Panc1 (cell line): ENCODE measurements around the gene CCDC148. TPM values are rescaled to one million over a fixed set of nuclear protein-coding genes. Genes with fewer than 3 reads are reported as not detected.

Source experiments
- ATAC-seq: fragments of 200-7000 bp; cut with Tn5 transposase; 2 replicates; pipeline ENCODE4 v1.9.1; 2020; ENCODE audit warnings: mild to moderate bottlenecking, moderate library complexity
- BruUV-seq: library from RNA; stranded (reverse); fragments of 400-500 nt; replicated peaks from 2 replicates; lab custom pipeline; 2021; lab: Mats Ljungman, UMichigan
- CTCF ChIA-PET: fragments of 300-600 bp; sonication (Branson Sonifier 250); formaldehyde crosslinking; loops from one replicate; lab custom pipeline; 2022; ENCODE audit warnings: antibody characterized with exemption; lab: Charles Lee
- POLR2A ChIA-PET: fragments of 300-600 bp; sonication (Branson Sonifier 250); formaldehyde crosslinking; loops from one replicate; lab custom pipeline; 2022; ENCODE audit warnings: antibody characterized with exemption; lab: Charles Lee
- DNase-seq: peaks from one replicate; pipeline ENCODE4 v3.0.0-alpha.2; 2010; ENCODE audit warnings: low read depth, low spot score
- H3K27ac ChIP-seq: 2 replicates; pipeline ENCODE4 v1.5.1; 2011; ENCODE audit warnings: mild to moderate bottlenecking, low read length, inconsistent platforms
- H3K27me3 ChIP-seq: fragments of 200-500 bp; sonication (Bioruptor generic); 2 replicates; pipeline ENCODE4 v1.6.0; 2014; ENCODE audit warnings: low read length, inconsistent platforms; ENCODE audit not compliant: control insufficient read depth, insufficient read depth
- H3K36me3 ChIP-seq: fragments of 200-500 bp; sonication (Bioruptor generic); 2 replicates; pipeline ENCODE4 v1.5.1; 2014; ENCODE audit warnings: inconsistent platforms, mild to moderate bottlenecking, low read length, moderate library complexity; ENCODE audit not compliant: control insufficient read depth, insufficient read depth
- H3K4me1 ChIP-seq: 2 replicates; pipeline ENCODE4 v1.5.1; 2011; ENCODE audit warnings: inconsistent platforms, mild to moderate bottlenecking, low read length, moderate library complexity; ENCODE audit not compliant: control insufficient read depth, insufficient read depth
- H3K4me3 ChIP-seq, 2 experiments: 2 replicates each; pipeline ENCODE4 v1.5.1; 2011 to 2012; ENCODE audit warnings: low read depth in 2 of 2, low read length in 2 of 2, mild to moderate bottlenecking in 2 of 2, inconsistent platforms in 1 of 2, moderate library complexity in 1 of 2
- H3K9me3 ChIP-seq: fragments of 200-500 bp; sonication (Bioruptor generic); 2 replicates; pipeline ENCODE4 v1.5.1; 2014; ENCODE audit warnings: low read depth, mild to moderate bottlenecking, inconsistent platforms, low read length, moderate library complexity; ENCODE audit not compliant: control insufficient read depth, insufficient read depth
- POLR2AphosphoS5 ChIP-seq: IDR thresholded peaks from 2 replicates; pipeline ENCODE4 v1.6.1; 2012; ENCODE audit warnings: mild to moderate bottlenecking, low read depth, low read length, moderate library complexity
- SIN3A ChIP-seq: IDR thresholded peaks from 2 replicates; pipeline ENCODE4 v1.6.1; 2012; ENCODE audit warnings: low read depth, mild to moderate bottlenecking, low read length, moderate library complexity, borderline replicate concordance; ENCODE audit not compliant: insufficient read depth
- TCF7L2 ChIP-seq: IDR thresholded peaks from 2 replicates; pipeline ENCODE4 v1.6.1; 2011; ENCODE audit warnings: mild to moderate bottlenecking, low read depth, low read length, inconsistent platforms
- in situ Hi-C: cut with HindIII; loops from 2 replicates; pipeline ENCODE4 v1.10.0; 2016; ENCODE audit warnings: low sequenced_read_pairs, low pct_unique_long_range_greater_than_20kb
- intact Hi-C: fragments of 100-400 bp; cut with micrococcal nuclease; formaldehyde crosslinking; loops from one replicate; pipeline ENCODE4 v1.10.0; 2022; ENCODE audit not compliant: unreplicated experiment
- total RNA-seq: library from RNA; stranded (reverse); gene quantifications from one replicate; pipeline ENCODE4 v1.2.1, GENCODE V29; 2021; ENCODE audit not compliant: unreplicated experiment
- TF ChIP-seq, protein P1 (sequence below): fragments of 450-650 bp; IDR thresholded peaks from 2 replicates; pipeline ENCODE4 v1.5.1; 2017; ENCODE audit warnings: mild to moderate bottlenecking
- TF ChIP-seq, protein P2 (sequence below), 2 experiments: IDR thresholded peaks; 2 replicates each; pipeline ENCODE4 v1.6.1; 2011 to 2012; ENCODE audit warnings: low read depth in 2 of 2, control low read depth in 1 of 2, low read length in 1 of 2, mild to moderate bottlenecking in 1 of 2, moderate library complexity in 1 of 2; ENCODE audit not compliant: insufficient read depth in 1 of 2

The CCDC148 gene
- total RNA-seq, 1 experiment from 2014 or later = 0.92 TPM

DNA sequence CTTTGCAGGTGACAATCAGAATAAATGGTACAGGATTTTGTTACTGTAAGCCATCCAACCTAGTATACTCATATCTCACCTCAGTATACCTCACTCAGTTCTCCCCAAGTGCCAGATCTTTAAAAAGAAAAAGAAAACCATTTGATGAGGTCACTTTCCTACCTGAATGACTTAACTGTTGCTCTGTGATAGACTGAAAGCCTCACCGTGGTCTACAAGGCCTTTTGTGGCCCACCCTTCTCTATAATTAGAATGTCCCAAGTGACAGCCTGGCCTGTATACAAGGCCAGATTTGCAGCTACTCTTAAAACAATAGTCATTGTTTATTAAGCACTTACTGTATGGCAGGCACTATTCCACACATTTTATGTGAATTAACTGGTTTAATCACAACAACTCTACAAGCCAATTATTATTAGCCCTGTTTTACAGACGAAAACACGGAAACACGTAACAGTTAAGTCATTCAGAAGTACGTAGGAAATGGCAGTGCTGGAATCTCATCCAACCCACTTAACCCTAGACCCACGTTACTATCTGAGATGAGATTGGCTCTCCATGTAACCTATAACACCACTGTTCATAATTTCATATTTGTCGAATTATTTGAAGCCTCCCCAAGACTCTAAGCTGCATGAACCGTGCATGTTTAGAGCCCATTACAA is 28.5 kb upstream of the CCDC148 start:
- Histone ChIP-seq H3K27ac (no peak overlapping the region), H3K36me3 (no peaks in the 10 kb centered on the region), H3K9me3 (no peaks in the 10 kb centered on the region), H3K27me3 (no peaks in the 10 kb centered on the region), H3K4me1 (peaks cover 26% of the 10 kb centered on the region), H3K4me3 (no peak overlapping the region)
- BruUV-seq = no TSS peak
- POLR2A ChIA-PET = interaction anchor here (0.5 to 0.7 kb wide), 2 partner anchors 16 to 704 kb away, joined by 3 to 5 read pairs; no protein-coding TSS in a partner anchor
- CTCF ChIA-PET = no interaction called here
- intact Hi-C loops (no loop called here), in situ Hi-C loops (no loop called here)
- TF ChIP-seq POLR2AphosphoS5 (no peak), SIN3A (no peak), TCF7L2 (no peak)
- TF ChIP-seq, protein P1, sequence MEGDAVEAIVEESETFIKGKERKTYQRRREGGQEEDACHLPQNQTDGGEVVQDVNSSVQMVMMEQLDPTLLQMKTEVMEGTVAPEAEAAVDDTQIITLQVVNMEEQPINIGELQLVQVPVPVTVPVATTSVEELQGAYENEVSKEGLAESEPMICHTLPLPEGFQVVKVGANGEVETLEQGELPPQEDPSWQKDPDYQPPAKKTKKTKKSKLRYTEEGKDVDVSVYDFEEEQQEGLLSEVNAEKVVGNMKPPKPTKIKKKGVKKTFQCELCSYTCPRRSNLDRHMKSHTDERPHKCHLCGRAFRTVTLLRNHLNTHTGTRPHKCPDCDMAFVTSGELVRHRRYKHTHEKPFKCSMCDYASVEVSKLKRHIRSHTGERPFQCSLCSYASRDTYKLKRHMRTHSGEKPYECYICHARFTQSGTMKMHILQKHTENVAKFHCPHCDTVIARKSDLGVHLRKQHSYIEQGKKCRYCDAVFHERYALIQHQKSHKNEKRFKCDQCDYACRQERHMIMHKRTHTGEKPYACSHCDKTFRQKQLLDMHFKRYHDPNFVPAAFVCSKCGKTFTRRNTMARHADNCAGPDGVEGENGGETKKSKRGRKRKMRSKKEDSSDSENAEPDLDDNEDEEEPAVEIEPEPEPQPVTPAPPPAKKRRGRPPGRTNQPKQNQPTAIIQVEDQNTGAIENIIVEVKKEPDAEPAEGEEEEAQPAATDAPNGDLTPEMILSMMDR = no peak
- TF ChIP-seq, protein P2, sequence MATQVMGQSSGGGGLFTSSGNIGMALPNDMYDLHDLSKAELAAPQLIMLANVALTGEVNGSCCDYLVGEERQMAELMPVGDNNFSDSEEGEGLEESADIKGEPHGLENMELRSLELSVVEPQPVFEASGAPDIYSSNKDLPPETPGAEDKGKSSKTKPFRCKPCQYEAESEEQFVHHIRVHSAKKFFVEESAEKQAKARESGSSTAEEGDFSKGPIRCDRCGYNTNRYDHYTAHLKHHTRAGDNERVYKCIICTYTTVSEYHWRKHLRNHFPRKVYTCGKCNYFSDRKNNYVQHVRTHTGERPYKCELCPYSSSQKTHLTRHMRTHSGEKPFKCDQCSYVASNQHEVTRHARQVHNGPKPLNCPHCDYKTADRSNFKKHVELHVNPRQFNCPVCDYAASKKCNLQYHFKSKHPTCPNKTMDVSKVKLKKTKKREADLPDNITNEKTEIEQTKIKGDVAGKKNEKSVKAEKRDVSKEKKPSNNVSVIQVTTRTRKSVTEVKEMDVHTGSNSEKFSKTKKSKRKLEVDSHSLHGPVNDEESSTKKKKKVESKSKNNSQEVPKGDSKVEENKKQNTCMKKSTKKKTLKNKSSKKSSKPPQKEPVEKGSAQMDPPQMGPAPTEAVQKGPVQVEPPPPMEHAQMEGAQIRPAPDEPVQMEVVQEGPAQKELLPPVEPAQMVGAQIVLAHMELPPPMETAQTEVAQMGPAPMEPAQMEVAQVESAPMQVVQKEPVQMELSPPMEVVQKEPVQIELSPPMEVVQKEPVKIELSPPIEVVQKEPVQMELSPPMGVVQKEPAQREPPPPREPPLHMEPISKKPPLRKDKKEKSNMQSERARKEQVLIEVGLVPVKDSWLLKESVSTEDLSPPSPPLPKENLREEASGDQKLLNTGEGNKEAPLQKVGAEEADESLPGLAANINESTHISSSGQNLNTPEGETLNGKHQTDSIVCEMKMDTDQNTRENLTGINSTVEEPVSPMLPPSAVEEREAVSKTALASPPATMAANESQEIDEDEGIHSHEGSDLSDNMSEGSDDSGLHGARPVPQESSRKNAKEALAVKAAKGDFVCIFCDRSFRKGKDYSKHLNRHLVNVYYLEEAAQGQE (IDR thresholded peaks at IDR 0.05; ENCODE audit: insufficient read depth in 1 of 2, low read depth in 2 of 2, low read length in 1 of 2) = no peak
- ATAC-seq = no peak
- no peak for DNase-seq

DNA sequence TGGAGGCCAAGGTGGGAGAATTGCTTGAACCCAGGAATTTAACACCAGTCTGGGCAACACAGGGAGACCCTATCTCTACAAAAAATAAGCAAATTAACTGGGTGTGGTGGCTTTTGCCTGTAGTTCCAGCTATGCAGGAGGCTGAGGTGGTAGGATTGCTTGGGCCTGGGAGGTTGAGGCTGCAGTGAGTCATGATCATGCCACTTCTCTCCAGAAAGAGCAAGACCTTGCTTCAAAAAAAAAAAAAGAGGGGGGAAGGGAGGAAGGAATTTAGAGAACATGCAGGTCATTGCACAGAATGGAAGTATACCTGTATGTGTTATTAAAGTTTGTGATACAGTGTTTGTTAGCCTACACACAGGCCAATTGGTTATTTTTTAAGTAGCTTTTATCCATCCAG is 26.0 kb upstream of the CCDC148 start:
- H3K4me1 ChIP-seq = peaks cover 11% of the 10 kb centered on the region
- no peak for ATAC-seq
- no peak for DNase-seq
- H3K27me3 ChIP-seq = no peaks in the 10 kb centered on the region
- in situ Hi-C loops = no loop called here
- CTCF ChIA-PET = no interaction called here
- intact Hi-C loops = no loop called here
- no peaks in the 10 kb centered on the region for H3K36me3 ChIP-seq
- no peak overlapping the region for H3K27ac ChIP-seq
- BruUV-seq = no TSS peak
- no peaks in the 10 kb centered on the region for H3K9me3 ChIP-seq
- TF ChIP-seq POLR2AphosphoS5 (no peak), SIN3A (no peak), TCF7L2 (no peak)
- TF ChIP-seq, protein P1 = no peak
- TF ChIP-seq, protein P2 (IDR thresholded peaks at IDR 0.05; ENCODE audit: insufficient read depth in 1 of 2, low read depth in 2 of 2, low read length in 1 of 2) = no peak
- H3K4me3 ChIP-seq = no peak overlapping the region
- POLR2A ChIA-PET = no interaction called here
